Measurements from ENCODE around the gene POU2F2. TPM values are rescaled to one million over a fixed set of nuclear protein-coding genes. Genes with fewer than 3 reads are reported as not detected.

POU2F2 gene
- total and polyA plus RNA-seq, 2 experiments from 2014 or later: 2.3 to 4.6 TPM

DNA sequence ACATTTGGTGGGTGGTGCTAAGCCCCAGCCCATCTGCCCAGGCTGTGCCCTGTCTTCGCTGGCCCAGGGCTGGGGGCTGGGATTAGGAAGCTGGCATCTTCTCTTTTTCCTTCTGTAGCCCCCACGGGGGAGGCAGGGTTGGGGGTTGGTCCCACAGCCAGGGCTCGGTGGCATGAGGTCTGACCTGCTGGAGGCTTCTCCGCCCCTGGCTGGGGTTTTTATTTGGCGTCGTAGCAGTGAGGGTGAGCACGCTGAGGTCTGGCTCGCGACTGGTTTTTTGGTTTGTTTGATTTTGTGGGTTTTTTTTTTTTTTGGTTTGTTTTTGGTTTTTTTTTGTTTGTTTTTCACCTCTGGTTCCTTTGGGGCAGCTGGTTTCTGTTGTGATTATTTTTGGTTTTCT is 41.6 kb downstream of the POU2F2 start:
- H3K36me3 Mint-ChIP-seq (ENCODE audit: low read depth): no peaks in the 10 kb centered on the region
- Histone ChIP-seq H3K4me2 (no peak overlapping the region), H3K36me3 (ENCODE audit: insufficient read depth) (no peaks in the 10 kb centered on the region), H2AFZ (no peak overlapping the region), H3K4me3 (no peak overlapping the region), H3K27ac (ENCODE audit: low read depth) (no peak overlapping the region), H3K79me2 (replicated peaks; ENCODE audit: insufficient read depth) (no peaks in the 10 kb centered on the region), H3K4me1 (ENCODE audit: insufficient read depth) (peaks cover 19% of the 10 kb centered on the region), H3K9me2 (ENCODE audit: insufficient read depth) (no peaks in the 10 kb centered on the region), H4K20me1 (replicated peaks; ENCODE audit: insufficient read depth) (no peaks in the 10 kb centered on the region), H3K27me3 (ENCODE audit: insufficient read depth) (no peaks in the 10 kb centered on the region), H3F3A (replicated peaks; ENCODE audit: low read depth) (0 out of 2 replicates have a peak, but pooled peaks cover 6% of the 10 kb centered on the region)
- peaks cover 18% of the 10 kb centered on the region for H3K27me3 Mint-ChIP-seq (ENCODE audit: insufficient read depth, low read depth, poor library complexity)
- TF ChIP-seq JUNB (IDR thresholded peaks at IDR 0.05; ENCODE audit: unreplicated experiment) (no peak), STAT1 (IDR thresholded peaks at IDR 0.05; ENCODE audit: unreplicated experiment) (no peak), POLR2AphosphoS5 (IDR thresholded peaks at IDR 0.05; ENCODE audit: low read depth) (no peak), CREB1 (CRISPR knock-in tag; IDR thresholded peaks at IDR 0.05; ENCODE audit: low read depth) (no peak), NANOG (IDR thresholded peaks at IDR 0.05; ENCODE audit: borderline replicate concordance) (no peak), EZH2 (IDR thresholded peaks at IDR 0.05; ENCODE audit: low read depth, unreplicated experiment) (no peak), ZNF331 (CRISPR knock-in tag; IDR thresholded peaks at IDR 0.05; ENCODE audit: low read depth) (no peak), ZNF114 (CRISPR knock-in tag; IDR thresholded peaks at IDR 0.05) (no peak), EZH2phosphoT487 (IDR thresholded peaks at IDR 0.05; ENCODE audit: unreplicated experiment) (no peak)
- TF ChIP-seq, protein P1, sequence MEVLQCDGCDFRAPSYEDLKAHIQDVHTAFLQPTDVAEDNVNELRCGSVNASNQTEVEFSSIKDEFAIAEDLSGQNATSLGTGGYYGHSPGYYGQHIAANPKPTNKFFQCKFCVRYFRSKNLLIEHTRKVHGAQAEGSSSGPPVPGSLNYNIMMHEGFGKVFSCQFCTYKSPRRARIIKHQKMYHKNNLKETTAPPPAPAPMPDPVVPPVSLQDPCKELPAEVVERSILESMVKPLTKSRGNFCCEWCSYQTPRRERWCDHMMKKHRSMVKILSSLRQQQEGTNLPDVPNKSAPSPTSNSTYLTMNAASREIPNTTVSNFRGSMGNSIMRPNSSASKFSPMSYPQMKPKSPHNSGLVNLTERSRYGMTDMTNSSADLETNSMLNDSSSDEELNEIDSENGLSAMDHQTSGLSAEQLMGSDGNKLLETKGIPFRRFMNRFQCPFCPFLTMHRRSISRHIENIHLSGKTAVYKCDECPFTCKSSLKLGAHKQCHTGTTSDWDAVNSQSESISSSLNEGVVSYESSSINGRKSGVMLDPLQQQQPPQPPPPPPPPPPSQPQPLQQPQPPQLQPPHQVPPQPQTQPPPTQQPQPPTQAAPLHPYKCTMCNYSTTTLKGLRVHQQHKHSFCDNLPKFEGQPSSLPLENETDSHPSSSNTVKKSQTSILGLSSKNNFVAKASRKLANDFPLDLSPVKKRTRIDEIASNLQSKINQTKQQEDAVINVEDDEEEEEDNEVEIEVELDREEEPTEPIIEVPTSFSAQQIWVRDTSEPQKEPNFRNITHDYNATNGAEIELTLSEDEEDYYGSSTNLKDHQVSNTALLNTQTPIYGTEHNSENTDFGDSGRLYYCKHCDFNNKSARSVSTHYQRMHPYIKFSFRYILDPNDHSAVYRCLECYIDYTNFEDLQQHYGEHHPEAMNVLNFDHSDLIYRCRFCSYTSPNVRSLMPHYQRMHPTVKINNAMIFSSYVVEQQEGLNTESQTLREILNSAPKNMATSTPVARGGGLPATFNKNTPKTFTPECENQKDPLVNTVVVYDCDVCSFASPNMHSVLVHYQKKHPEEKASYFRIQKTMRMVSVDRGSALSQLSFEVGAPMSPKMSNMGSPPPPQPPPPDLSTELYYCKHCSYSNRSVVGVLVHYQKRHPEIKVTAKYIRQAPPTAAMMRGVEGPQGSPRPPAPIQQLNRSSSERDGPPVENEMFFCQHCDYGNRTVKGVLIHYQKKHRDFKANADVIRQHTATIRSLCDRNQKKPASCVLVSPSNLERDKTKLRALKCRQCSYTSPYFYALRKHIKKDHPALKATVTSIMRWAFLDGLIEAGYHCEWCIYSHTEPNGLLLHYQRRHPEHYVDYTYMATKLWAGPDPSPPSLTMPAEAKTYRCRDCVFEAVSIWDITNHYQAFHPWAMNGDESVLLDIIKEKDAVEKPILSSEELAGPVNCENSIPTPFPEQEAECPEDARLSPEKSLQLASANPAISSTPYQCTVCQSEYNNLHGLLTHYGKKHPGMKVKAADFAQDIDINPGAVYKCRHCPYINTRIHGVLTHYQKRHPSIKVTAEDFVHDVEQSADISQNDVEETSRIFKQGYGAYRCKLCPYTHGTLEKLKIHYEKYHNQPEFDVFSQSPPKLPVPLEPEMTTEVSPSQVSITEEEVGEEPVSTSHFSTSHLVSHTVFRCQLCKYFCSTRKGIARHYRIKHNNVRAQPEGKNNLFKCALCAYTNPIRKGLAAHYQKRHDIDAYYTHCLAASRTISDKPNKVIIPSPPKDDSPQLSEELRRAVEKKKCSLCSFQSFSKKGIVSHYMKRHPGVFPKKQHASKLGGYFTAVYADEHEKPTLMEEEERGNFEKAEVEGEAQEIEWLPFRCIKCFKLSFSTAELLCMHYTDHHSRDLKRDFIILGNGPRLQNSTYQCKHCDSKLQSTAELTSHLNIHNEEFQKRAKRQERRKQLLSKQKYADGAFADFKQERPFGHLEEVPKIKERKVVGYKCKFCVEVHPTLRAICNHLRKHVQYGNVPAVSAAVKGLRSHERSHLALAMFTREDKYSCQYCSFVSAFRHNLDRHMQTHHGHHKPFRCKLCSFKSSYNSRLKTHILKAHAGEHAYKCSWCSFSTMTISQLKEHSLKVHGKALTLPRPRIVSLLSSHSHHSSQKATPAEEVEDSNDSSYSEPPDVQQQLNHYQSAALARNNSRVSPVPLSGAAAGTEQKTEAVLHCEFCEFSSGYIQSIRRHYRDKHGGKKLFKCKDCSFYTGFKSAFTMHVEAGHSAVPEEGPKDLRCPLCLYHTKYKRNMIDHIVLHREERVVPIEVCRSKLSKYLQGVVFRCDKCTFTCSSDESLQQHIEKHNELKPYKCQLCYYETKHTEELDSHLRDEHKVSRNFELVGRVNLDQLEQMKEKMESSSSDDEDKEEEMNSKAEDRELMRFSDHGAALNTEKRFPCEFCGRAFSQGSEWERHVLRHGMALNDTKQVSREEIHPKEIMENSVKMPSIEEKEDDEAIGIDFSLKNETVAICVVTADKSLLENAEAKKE (CRISPR knock-in tag; IDR thresholded peaks at IDR 0.05): no peak
- TF ChIP-seq, protein P2, sequence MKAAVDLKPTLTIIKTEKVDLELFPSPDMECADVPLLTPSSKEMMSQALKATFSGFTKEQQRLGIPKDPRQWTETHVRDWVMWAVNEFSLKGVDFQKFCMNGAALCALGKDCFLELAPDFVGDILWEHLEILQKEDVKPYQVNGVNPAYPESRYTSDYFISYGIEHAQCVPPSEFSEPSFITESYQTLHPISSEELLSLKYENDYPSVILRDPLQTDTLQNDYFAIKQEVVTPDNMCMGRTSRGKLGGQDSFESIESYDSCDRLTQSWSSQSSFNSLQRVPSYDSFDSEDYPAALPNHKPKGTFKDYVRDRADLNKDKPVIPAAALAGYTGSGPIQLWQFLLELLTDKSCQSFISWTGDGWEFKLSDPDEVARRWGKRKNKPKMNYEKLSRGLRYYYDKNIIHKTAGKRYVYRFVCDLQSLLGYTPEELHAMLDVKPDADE (IDR thresholded peaks at IDR 0.05): no peak
- TF ChIP-seq, protein P3, sequence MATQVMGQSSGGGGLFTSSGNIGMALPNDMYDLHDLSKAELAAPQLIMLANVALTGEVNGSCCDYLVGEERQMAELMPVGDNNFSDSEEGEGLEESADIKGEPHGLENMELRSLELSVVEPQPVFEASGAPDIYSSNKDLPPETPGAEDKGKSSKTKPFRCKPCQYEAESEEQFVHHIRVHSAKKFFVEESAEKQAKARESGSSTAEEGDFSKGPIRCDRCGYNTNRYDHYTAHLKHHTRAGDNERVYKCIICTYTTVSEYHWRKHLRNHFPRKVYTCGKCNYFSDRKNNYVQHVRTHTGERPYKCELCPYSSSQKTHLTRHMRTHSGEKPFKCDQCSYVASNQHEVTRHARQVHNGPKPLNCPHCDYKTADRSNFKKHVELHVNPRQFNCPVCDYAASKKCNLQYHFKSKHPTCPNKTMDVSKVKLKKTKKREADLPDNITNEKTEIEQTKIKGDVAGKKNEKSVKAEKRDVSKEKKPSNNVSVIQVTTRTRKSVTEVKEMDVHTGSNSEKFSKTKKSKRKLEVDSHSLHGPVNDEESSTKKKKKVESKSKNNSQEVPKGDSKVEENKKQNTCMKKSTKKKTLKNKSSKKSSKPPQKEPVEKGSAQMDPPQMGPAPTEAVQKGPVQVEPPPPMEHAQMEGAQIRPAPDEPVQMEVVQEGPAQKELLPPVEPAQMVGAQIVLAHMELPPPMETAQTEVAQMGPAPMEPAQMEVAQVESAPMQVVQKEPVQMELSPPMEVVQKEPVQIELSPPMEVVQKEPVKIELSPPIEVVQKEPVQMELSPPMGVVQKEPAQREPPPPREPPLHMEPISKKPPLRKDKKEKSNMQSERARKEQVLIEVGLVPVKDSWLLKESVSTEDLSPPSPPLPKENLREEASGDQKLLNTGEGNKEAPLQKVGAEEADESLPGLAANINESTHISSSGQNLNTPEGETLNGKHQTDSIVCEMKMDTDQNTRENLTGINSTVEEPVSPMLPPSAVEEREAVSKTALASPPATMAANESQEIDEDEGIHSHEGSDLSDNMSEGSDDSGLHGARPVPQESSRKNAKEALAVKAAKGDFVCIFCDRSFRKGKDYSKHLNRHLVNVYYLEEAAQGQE (IDR thresholded peaks at IDR 0.05; ENCODE audit: unreplicated experiment): no peak
- TF ChIP-seq, protein P4, sequence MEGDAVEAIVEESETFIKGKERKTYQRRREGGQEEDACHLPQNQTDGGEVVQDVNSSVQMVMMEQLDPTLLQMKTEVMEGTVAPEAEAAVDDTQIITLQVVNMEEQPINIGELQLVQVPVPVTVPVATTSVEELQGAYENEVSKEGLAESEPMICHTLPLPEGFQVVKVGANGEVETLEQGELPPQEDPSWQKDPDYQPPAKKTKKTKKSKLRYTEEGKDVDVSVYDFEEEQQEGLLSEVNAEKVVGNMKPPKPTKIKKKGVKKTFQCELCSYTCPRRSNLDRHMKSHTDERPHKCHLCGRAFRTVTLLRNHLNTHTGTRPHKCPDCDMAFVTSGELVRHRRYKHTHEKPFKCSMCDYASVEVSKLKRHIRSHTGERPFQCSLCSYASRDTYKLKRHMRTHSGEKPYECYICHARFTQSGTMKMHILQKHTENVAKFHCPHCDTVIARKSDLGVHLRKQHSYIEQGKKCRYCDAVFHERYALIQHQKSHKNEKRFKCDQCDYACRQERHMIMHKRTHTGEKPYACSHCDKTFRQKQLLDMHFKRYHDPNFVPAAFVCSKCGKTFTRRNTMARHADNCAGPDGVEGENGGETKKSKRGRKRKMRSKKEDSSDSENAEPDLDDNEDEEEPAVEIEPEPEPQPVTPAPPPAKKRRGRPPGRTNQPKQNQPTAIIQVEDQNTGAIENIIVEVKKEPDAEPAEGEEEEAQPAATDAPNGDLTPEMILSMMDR (conservative IDR thresholded peaks at IDR 0.05; ENCODE audit: low read depth in 2 of 2): no peak
- no peaks in the 10 kb centered on the region for H3K9me3 Mint-ChIP-seq
- ATAC-seq: no peak
- no peak overlapping the region for H3K27ac Mint-ChIP-seq
- H3K4me1 Mint-ChIP-seq: peaks cover 51% of the 10 kb centered on the region
- H3K4me3 Mint-ChIP-seq: no peak overlapping the region
- no peak for DNase-seq (ENCODE audit: low spot score)

Data from GM23338 (cell line).